HepG2 (cell line): Measurements from ENCODE around the gene TPD52L2. TPM values are rescaled to one million over a fixed set of nuclear protein-coding genes. Genes with fewer than 3 reads are reported as not detected.
A peak's percentile ranks its signal among the peaks of the same experiment; 100 is the strongest.

ENCODE experiments used
- ARID2 ChIP-seq: sonication (generic); formaldehyde crosslinking; IDR thresholded peaks from 2 replicates; pipeline ENCODE4 v1.8.1; 2022; ENCODE audit warnings: mild to moderate bottlenecking, missing genetic modification reagents, borderline replicate concordance
- ETV5 ChIP-seq: IDR thresholded peaks from 2 replicates; pipeline ENCODE4 v1.6.1; 2018; ENCODE audit warnings: missing biosample characterization, missing genetic modification reagents, inconsistent platforms, borderline replicate concordance
- FOXO1 ChIP-seq: sonication (generic); formaldehyde crosslinking; IDR thresholded peaks from 2 replicates; pipeline ENCODE4 v1.4.0; 2020; ENCODE audit warnings: missing genetic modification reagents
- ISL2 ChIP-seq: sonication (generic); formaldehyde crosslinking; IDR thresholded peaks from 2 replicates; pipeline ENCODE4 v1.5.0; 2020; ENCODE audit warnings: missing genetic modification reagents
- JARID2 ChIP-seq: sonication (generic); formaldehyde crosslinking; IDR thresholded peaks from 2 replicates; pipeline ENCODE4 v1.8.1; 2023; ENCODE audit warnings: missing genetic modification reagents, inconsistent platforms; ENCODE audit not compliant: insufficient replicate concordance
- MEF2D ChIP-seq: sonication (generic); formaldehyde crosslinking; IDR thresholded peaks from 2 replicates; pipeline ENCODE4 v1.5.1; 2020; ENCODE audit warnings: mild to moderate bottlenecking, missing genetic modification reagents
- RFX3 ChIP-seq: IDR thresholded peaks from 2 replicates; pipeline ENCODE4 v1.6.1; 2016; ENCODE audit warnings: missing biosample characterization, missing genetic modification reagents
- SP4 ChIP-seq: sonication (generic); formaldehyde crosslinking; IDR thresholded peaks from 2 replicates; pipeline ENCODE4 v1.8.1; 2023; ENCODE audit warnings: mild to moderate bottlenecking, missing genetic modification reagents
- TBX2 ChIP-seq: sonication (generic); formaldehyde crosslinking; IDR thresholded peaks from 2 replicates; pipeline ENCODE4 v1.5.0; 2020; ENCODE audit warnings: missing genetic modification reagents, mild to moderate bottlenecking, borderline replicate concordance
- YY1 ChIP-seq: IDR thresholded peaks from 2 replicates; pipeline ENCODE4 v1.6.1; 2011; ENCODE audit warnings: low read length, low read depth, moderate library complexity, mild to moderate bottlenecking; ENCODE audit not compliant: insufficient read depth, insufficient replicate concordance
- ZMAT3 ChIP-seq: sonication (generic); formaldehyde crosslinking; conservative IDR thresholded peaks from 2 replicates; pipeline ENCODE4 v1.7.0; 2021; ENCODE audit warnings: missing genetic modification reagents
- ZNF3 ChIP-seq: IDR thresholded peaks from 2 replicates; pipeline ENCODE4 v1.7.0; 2017; ENCODE audit warnings: inconsistent platforms
- ZSCAN21 ChIP-seq: sonication (generic); formaldehyde crosslinking; IDR thresholded peaks from 2 replicates; pipeline ENCODE4 v1.8.0; 2022; ENCODE audit warnings: mild to moderate bottlenecking, missing genetic modification reagents, moderate library complexity, borderline replicate concordance
- polyA plus RNA-seq, 8 experiments: library from polyadenylated mRNA; depleted of rRNA in 3 of 8; stranded (reverse) in 7 of 8; unstranded in 1 of 8; fragments of >200 nt; fragmentation: Illumina TruSeq in 4 of 8; extraction: Trizol in 4 of 8; gene quantifications; 2 replicates each; pipeline versions ENCODE4 v1.2.1 to v1.2.3, GENCODE V29; 2011 to 2016; ENCODE audit warnings: low read depth in 4 of 8, missing spikeins in 1 of 8, mixed read lengths in 1 of 8; ENCODE audit not compliant: insufficient read depth in 1 of 8
- total RNA-seq, 5 experiments: library from RNA; depleted of rRNA; stranded (reverse); fragments of >200 nt; fragmentation: Illumina TruSeq; extraction: Trizol; gene quantifications; 2 replicates each; pipeline ENCODE4 v1.2.3, GENCODE V29; 2016; ENCODE audit warnings: low read depth in 1 of 5
- TF ChIP-seq, protein P1 (sequence below): IDR thresholded peaks from 2 replicates; pipeline ENCODE4 v1.6.1; 2016; ENCODE audit warnings: mild to moderate bottlenecking
- TF ChIP-seq, protein P2 (sequence below): sonication (generic); formaldehyde crosslinking; IDR thresholded peaks from 2 replicates; pipeline ENCODE4 v1.5.0; 2020; ENCODE audit warnings: mild to moderate bottlenecking, missing genetic modification reagents
- TF ChIP-seq, protein P3 (sequence below): sonication (generic); formaldehyde crosslinking; IDR thresholded peaks from 2 replicates; pipeline ENCODE4 v1.5.0; 2020; ENCODE audit warnings: mild to moderate bottlenecking, missing genetic modification reagents, borderline replicate concordance

The TPD52L2 gene
- total and polyA plus RNA-seq, 2 of the 13 experiments (the other 11 are each of a cell fraction or from before 2014, with no cell fraction given) = 156 to 184 TPM

DNA sequence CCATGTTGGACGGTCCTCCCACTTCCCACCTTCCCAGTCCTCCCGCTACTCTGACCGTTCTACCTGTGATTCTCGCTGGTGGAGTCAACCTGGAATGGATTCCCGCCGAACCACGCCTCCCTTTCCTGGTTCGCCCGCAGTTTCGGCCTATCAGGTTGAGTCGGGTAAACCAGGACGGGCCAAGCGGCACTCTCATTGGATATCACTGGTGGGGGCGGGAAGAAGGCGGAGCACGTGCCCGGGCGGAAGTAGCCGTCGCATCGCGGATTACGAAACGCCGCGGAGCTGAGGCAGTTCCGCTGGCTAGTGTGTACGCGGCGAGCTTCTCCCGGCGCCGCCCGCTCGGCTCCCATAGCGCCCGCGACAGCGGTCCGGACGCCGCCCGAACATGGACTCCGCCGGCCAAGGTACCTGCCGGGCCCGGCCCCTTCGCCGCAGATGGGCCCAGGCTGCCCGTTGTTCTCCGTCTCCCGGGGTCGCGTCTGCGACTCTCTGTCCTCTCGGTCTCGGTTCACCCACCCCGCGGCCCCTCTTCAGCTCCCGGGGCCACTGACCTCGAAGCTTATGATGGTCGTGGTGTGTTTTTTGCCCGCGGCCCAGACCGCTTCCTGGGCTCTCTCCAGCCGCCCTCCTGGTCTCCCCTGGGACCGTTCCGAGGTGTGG, at the start of gene TPD52L2 (continued):
- TF ChIP-seq RFX3 (CRISPR knock-in tag) (no peak), ETV5 (CRISPR knock-in tag) (peak; percentile 98), TBX2 (CRISPR knock-in tag) (peak; percentile 91), MEF2D (CRISPR knock-in tag) (peak; percentile 76), ARID2 (CRISPR knock-in tag) (peak; percentile 98), ZSCAN21 (CRISPR knock-in tag) (peak; percentile 99), YY1 (peak; percentile 93), ZNF3 (CRISPR knock-in tag) (peak; percentile 12; the same call in 1 of the 2 replicates), FOXO1 (peak; percentile 86), ISL2 (CRISPR knock-in tag) (peak; percentile 88), ZMAT3 (CRISPR knock-in tag) (peak; percentile 99), SP4 (CRISPR knock-in tag) (peak; percentile 99), JARID2 (CRISPR knock-in tag) (peak; percentile 40)
- TF ChIP-seq, protein P1, sequence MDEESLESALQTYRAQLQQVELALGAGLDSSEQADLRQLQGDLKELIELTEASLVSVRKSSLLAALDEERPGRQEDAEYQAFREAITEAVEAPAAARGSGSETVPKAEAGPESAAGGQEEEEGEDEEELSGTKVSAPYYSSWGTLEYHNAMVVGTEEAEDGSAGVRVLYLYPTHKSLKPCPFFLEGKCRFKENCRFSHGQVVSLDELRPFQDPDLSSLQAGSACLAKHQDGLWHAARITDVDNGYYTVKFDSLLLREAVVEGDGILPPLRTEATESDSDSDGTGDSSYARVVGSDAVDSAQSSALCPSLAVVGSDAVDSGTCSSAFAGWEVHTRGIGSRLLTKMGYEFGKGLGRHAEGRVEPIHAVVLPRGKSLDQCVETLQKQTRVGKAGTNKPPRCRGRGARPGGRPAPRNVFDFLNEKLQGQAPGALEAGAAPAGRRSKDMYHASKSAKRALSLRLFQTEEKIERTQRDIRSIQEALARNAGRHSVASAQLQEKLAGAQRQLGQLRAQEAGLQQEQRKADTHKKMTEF (CRISPR knock-in tag) = peak; percentile 95; the same call in 1 of the 2 replicates
- TF ChIP-seq, protein P2, sequence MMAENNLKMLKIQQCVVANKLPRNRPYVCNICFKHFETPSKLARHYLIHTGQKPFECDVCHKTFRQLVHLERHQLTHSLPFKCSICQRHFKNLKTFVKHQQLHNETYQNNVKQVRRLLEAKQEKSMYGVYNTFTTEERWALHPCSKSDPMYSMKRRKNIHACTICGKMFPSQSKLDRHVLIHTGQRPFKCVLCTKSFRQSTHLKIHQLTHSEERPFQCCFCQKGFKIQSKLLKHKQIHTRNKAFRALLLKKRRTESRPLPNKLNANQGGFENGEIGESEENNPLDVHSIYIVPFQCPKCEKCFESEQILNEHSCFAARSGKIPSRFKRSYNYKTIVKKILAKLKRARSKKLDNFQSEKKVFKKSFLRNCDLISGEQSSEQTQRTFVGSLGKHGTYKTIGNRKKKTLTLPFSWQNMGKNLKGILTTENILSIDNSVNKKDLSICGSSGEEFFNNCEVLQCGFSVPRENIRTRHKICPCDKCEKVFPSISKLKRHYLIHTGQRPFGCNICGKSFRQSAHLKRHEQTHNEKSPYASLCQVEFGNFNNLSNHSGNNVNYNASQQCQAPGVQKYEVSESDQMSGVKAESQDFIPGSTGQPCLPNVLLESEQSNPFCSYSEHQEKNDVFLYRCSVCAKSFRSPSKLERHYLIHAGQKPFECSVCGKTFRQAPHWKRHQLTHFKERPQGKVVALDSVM = no peak
- TF ChIP-seq, protein P3, sequence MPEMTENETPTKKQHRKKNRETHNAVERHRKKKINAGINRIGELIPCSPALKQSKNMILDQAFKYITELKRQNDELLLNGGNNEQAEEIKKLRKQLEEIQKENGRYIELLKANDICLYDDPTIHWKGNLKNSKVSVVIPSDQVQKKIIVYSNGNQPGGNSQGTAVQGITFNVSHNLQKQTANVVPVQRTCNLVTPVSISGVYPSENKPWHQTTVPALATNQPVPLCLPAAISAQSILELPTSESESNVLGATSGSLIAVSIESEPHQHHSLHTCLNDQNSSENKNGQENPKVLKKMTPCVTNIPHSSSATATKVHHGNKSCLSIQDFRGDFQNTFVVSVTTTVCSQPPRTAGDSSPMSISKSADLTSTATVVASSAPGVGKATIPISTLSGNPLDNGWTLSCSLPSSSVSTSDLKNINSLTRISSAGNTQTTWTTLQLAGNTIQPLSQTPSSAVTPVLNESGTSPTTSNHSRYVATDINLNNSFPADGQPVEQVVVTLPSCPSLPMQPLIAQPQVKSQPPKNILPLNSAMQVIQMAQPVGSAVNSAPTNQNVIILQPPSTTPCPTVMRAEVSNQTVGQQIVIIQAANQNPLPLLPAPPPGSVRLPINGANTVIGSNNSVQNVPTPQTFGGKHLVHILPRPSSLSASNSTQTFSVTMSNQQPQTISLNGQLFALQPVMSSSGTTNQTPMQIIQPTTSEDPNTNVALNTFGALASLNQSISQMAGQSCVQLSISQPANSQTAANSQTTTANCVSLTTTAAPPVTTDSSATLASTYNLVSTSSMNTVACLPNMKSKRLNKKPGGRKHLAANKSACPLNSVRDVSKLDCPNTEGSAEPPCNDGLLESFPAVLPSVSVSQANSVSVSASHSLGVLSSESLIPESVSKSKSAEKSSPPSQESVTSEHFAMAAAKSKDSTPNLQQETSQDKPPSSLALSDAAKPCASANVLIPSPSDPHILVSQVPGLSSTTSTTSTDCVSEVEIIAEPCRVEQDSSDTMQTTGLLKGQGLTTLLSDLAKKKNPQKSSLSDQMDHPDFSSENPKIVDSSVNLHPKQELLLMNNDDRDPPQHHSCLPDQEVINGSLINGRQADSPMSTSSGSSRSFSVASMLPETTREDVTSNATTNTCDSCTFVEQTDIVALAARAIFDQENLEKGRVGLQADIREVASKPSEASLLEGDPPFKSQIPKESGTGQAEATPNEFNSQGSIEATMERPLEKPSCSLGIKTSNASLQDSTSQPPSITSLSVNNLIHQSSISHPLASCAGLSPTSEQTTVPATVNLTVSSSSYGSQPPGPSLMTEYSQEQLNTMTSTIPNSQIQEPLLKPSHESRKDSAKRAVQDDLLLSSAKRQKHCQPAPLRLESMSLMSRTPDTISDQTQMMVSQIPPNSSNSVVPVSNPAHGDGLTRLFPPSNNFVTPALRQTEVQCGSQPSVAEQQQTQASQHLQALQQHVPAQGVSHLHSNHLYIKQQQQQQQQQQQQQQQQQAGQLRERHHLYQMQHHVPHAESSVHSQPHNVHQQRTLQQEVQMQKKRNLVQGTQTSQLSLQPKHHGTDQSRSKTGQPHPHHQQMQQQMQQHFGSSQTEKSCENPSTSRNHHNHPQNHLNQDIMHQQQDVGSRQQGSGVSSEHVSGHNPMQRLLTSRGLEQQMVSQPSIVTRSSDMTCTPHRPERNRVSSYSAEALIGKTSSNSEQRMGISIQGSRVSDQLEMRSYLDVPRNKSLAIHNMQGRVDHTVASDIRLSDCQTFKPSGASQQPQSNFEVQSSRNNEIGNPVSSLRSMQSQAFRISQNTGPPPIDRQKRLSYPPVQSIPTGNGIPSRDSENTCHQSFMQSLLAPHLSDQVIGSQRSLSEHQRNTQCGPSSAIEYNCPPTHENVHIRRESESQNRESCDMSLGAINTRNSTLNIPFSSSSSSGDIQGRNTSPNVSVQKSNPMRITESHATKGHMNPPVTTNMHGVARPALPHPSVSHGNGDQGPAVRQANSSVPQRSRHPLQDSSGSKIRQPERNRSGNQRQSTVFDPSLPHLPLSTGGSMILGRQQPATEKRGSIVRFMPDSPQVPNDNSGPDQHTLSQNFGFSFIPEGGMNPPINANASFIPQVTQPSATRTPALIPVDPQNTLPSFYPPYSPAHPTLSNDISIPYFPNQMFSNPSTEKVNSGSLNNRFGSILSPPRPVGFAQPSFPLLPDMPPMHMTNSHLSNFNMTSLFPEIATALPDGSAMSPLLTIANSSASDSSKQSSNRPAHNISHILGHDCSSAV (CRISPR knock-in tag) = peak; percentile 80; the same call in 1 of the 2 replicates
